ENCODE data around the gene SLC12A7. TPM values are rescaled to one million over a fixed set of nuclear protein-coding genes. Genes with fewer than 3 reads are reported as not detected.
A peak's percentile ranks its signal among the peaks of the same experiment; 100 is the strongest.

Gene SLC12A7
- total RNA-seq, 6 experiments from 2014 or later, result 38.9 to 65.2 (median 53.3) TPM

GRCh38 chr5:1013238-1013947 lies 98.5 kb downstream of the SLC12A7 start:
- Histone ChIP-seq H3K4me1 (peaks cover 0 to 5% (median 2%) of the 10 kb centered on the region in 4 donors), H3K9me3 (no peaks in the 10 kb centered on the region), H3K27ac (no peak overlapping the region), H3K4me3 (no peak overlapping the region), H3K27me3 (peaks cover 0 to 12% of the 10 kb centered on the region in 2 donors), H3K36me3 (no peaks in the 10 kb centered on the region)
- intact Hi-C loops (cut with DNase I), result no loop called here
- 60% methylated on average over 2 of the region's 19 CpGs for WGBS (ENCODE audit: insufficient coverage, low coverage, low lambda C conversion rate, missing lambda C conversion rate)
- ATAC-seq, result no peak
- TF ChIP-seq CTCF (IDR thresholded peaks at IDR 0.05) (no peak), POLR2A (IDR thresholded peaks at IDR 0.05) (no peak)
- DNase-seq, result peak in 1 of 3 donors; percentile 9

- WGBS (ENCODE audit: insufficient coverage, low coverage, low lambda C conversion rate, missing lambda C conversion rate), result no CpG with 5 or more reads among the region's 7 CpGs
- no peak overlapping the region for H3K4me3 ChIP-seq
- H3K9me3 ChIP-seq, result no peaks in the 10 kb centered on the region
- peaks cover 0 to 5% (median 2%) of the 10 kb centered on the region in 4 donors for H3K4me1 ChIP-seq
- peaks cover 0 to 12% of the 10 kb centered on the region in 2 donors for H3K27me3 ChIP-seq
- H3K27ac ChIP-seq, result no peak overlapping the region
- DNase-seq (peak in 2 of 3 donors; percentile 5 to 22), ATAC-seq (no peak)
- H3K36me3 ChIP-seq, result no peaks in the 10 kb centered on the region
- no peak for TF ChIP-seq POLR2A (IDR thresholded peaks at IDR 0.05)
- TF ChIP-seq CTCF (IDR thresholded peaks at IDR 0.05), result no peak
- intact Hi-C loops (cut with DNase I), result no loop called here
Observed at GRCh38 chr5:1012900-1013237, 99.0 kb downstream of the SLC12A7 start.

- no peak overlapping the region for H3K27ac ChIP-seq
Observed at GRCh38 chr5:1012313-1012841, 99.5 kb downstream of the SLC12A7 start.

GRCh38 chr5:1011741-1012312 lies 100.0 kb downstream of the SLC12A7 start:
- H3K36me3 ChIP-seq, result no peaks in the 10 kb centered on the region
- no peak for ATAC-seq
- peaks cover 0 to 12% of the 10 kb centered on the region in 2 donors for H3K27me3 ChIP-seq

More at GRCh38 chr5:1012313-1012841, 99.5 kb downstream of the SLC12A7 start:
- Histone ChIP-seq H3K4me3 (no peak overlapping the region), H3K4me1 (peaks cover 0 to 5% (median 2%) of the 10 kb centered on the region in 4 donors), H3K9me3 (no peaks in the 10 kb centered on the region), H3K27me3 (peaks cover 0 to 12% of the 10 kb centered on the region in 2 donors), H3K36me3 (no peaks in the 10 kb centered on the region)
- 80% methylated on average over 1 of the region's 12 CpGs for WGBS (ENCODE audit: insufficient coverage, low coverage, low lambda C conversion rate, missing lambda C conversion rate)
- intact Hi-C loops (cut with DNase I), result no loop called here
- ATAC-seq (no peak), DNase-seq (peak in 2 of 3 donors; percentile 19 to 48)
- no peak for TF ChIP-seq POLR2A (IDR thresholded peaks at IDR 0.05)
- no peak for TF ChIP-seq CTCF (IDR thresholded peaks at IDR 0.05)

More at GRCh38 chr5:1011741-1012312, 100.0 kb downstream of the SLC12A7 start:
- peak; percentile 17 to 56 (median 33) for DNase-seq
- WGBS (ENCODE audit: insufficient coverage, low coverage, low lambda C conversion rate, missing lambda C conversion rate), result 100% methylated on average over 5 of the region's 19 CpGs
- H3K9me3 ChIP-seq, result no peaks in the 10 kb centered on the region
- H3K27ac ChIP-seq, result no peak overlapping the region
- H3K4me3 ChIP-seq, result no peak overlapping the region
- intact Hi-C loops (cut with DNase I), result no loop called here
- no peak for TF ChIP-seq CTCF (IDR thresholded peaks at IDR 0.05)
- no peak for TF ChIP-seq POLR2A (IDR thresholded peaks at IDR 0.05)
- peaks cover 0 to 5% (median 2%) of the 10 kb centered on the region in 4 donors for H3K4me1 ChIP-seq

All from right lobe of liver (tissue), 6 donors.